KG1 (cell line): ENCODE results near the gene GCNA.

Source experiments
- DNase-seq: peaks from one replicate; lab custom pipeline; 2025; lab: John Stamatoyannopoulos, UW

The GCNA gene

GRCh38 chrX:71616672-71617529 is 38.7 kb downstream of the GCNA start:
- no peak for DNase-seq

GRCh38 chrX:71617742-71618141 is 39.5 kb downstream of the GCNA start:
- DNase-seq: no peak

- peak; percentile 9 for DNase-seq
Measured at GRCh38 chrX:71618303-71618721, 40.1 kb downstream of the GCNA start, which contains the start of gene CXCR3. Gene CXCR3, minus strand, starts transcription at chrX:71618511. Its CDS starts 62 bp downstream, at chrX:71618449.

- no peak for DNase-seq
Measured at GRCh38 chrX:71618787-71619186, 40.5 kb downstream of the GCNA start.

- no peak for DNase-seq
Measured at GRCh38 chrX:71619193-71619592, 41.0 kb downstream of the GCNA start.

- DNase-seq: no peak
Measured at GRCh38 chrX:71619986-71620385, 41.7 kb downstream of the GCNA start.

- no peak for DNase-seq
Measured at GRCh38 chrX:71621603-71622002, 43.4 kb downstream of the GCNA start.

GRCh38 chrX:71622032-71622575 is 43.9 kb downstream of the GCNA start:
- no peak for DNase-seq

GRCh38 chrX:71622576-71623450 is 44.6 kb downstream of the GCNA start:
- DNase-seq: no peak

GRCh38 chrX:71623714-71624113 is 45.5 kb downstream of the GCNA start:
- DNase-seq: no peak

- no peak for DNase-seq
Measured at GRCh38 chrX:71625471-71625870, 47.2 kb downstream of the GCNA start.

- no peak for DNase-seq
Measured at GRCh38 chrX:71626576-71626975, 48.3 kb downstream of the GCNA start.

GRCh38 chrX:71627588-71628404 is 49.6 kb downstream of the GCNA start:
- no peak for DNase-seq

GRCh38 chrX:71629467-71629866 is 51.2 kb downstream of the GCNA start:
- no peak for DNase-seq

- DNase-seq: no peak
Measured at GRCh38 chrX:71632923-71633657, 54.9 kb downstream of the GCNA start.

- no peak for DNase-seq
Measured at GRCh38 chrX:71634366-71634765, 56.1 kb downstream of the GCNA start.

GRCh38 chrX:71636438-71637252 is 58.4 kb downstream of the GCNA start:
- no peak for DNase-seq

GRCh38 chrX:71637253-71637618 is 59.0 kb downstream of the GCNA start:
- DNase-seq: no peak

- DNase-seq: no peak
Measured at GRCh38 chrX:71637848-71638247, 59.6 kb downstream of the GCNA start.

- DNase-seq: no peak
Measured at GRCh38 chrX:71638409-71638808, 60.2 kb downstream of the GCNA start.
